NB4 (cell line): ENCODE data around the gene MCM3.

ENCODE experiments used
- DNase-seq: peaks from one replicate; pipeline ENCODE4 v3.0.0; 2010; ENCODE audit warnings: low read depth
- H3K4me3 ChIP-seq: one replicate; pipeline ENCODE4 v1.5.1; 2011; ENCODE audit warnings: mild to moderate bottlenecking, low read depth, low read length, moderate library complexity
- CTCF ChIP-seq: IDR thresholded peaks from one replicate; pipeline ENCODE4 v1.5.1; 2012; ENCODE audit warnings: low read depth, low read length
- MAX ChIP-seq: IDR thresholded peaks from 2 replicates; pipeline ENCODE4 v1.6.1; 2011; ENCODE audit warnings: low read depth, low read length
- MYC ChIP-seq: IDR thresholded peaks from 2 replicates; pipeline ENCODE4 v1.6.1; 2011; ENCODE audit warnings: low read depth, low read length
- POLR2A ChIP-seq: IDR thresholded peaks from 2 replicates; pipeline ENCODE4 v1.6.1; 2011; ENCODE audit warnings: mild to moderate bottlenecking; ENCODE audit not compliant: insufficient read length; ENCODE audit errors: extremely low read depth

MCM3 gene

GRCh38 chr6:52307900-52308372, 23.4 kb upstream of the MCM3 start:
- TF ChIP-seq MYC (peak; percentile 38; the same call in 1 of the 2 replicates), CTCF (no peak), MAX (peak; percentile 48), POLR2A (no peak)
- H3K4me3 ChIP-seq = no peak overlapping the region
- DNase-seq = peak; percentile 50

GRCh38 chr6:52306972-52307870, 22.7 kb upstream of the MCM3 start:
- no peak overlapping the region for H3K4me3 ChIP-seq
- peak; percentile 30 for DNase-seq
- TF ChIP-seq POLR2A = no peak

GRCh38 chr6:52305948-52306767, 21.6 kb upstream of the MCM3 start:
- TF ChIP-seq POLR2A (no peak), CTCF (no peak)
- peak; percentile 52 for DNase-seq
- no peak overlapping the region for H3K4me3 ChIP-seq

GRCh38 chr6:52305411-52305810, 20.9 kb upstream of the MCM3 start:
- DNase-seq = no peak
- TF ChIP-seq POLR2A = no peak
- TF ChIP-seq CTCF = no peak
- TF ChIP-seq MYC = no peak
- no peak for TF ChIP-seq MAX
- H3K4me3 ChIP-seq = no peak overlapping the region

GRCh38 chr6:52304983-52305390, 20.4 kb upstream of the MCM3 start:
- peak; percentile 31 for DNase-seq
- H3K4me3 ChIP-seq = no peak overlapping the region
- no peak for TF ChIP-seq CTCF
- no peak for TF ChIP-seq POLR2A
- no peak for TF ChIP-seq MYC
- TF ChIP-seq MAX = no peak

GRCh38 chr6:52303178-52303577, 18.6 kb upstream of the MCM3 start:
- H3K4me3 ChIP-seq = no peak overlapping the region
- DNase-seq = no peak
- no peak for TF ChIP-seq POLR2A
- TF ChIP-seq MAX = no peak
- TF ChIP-seq CTCF = no peak
- no peak for TF ChIP-seq MYC
